Ishikawa (cell line): Measurements from ENCODE around the gene PROCA1.

Source experiments
- CEBPB ChIP-seq: IDR thresholded peaks from 2 replicates; pipeline ENCODE4 v1.6.1; 2012
- CREB1 ChIP-seq: IDR thresholded peaks from 2 replicates; pipeline ENCODE4 v1.6.1; 2012; ENCODE audit warnings: low read depth
- EGR1 ChIP-seq: IDR thresholded peaks from 2 replicates; pipeline ENCODE4 v1.6.1; 2012
- EP300 ChIP-seq: IDR thresholded peaks from 2 replicates; pipeline ENCODE4 v1.6.1; 2012; ENCODE audit warnings: borderline replicate concordance
- FOXM1 ChIP-seq: IDR thresholded peaks from 2 replicates; pipeline ENCODE4 v1.6.1; 2012; ENCODE audit warnings: low read depth, borderline replicate concordance
- NFIC ChIP-seq: IDR thresholded peaks from 2 replicates; pipeline ENCODE4 v1.6.1; 2012
- RAD21 ChIP-seq: IDR thresholded peaks from 2 replicates; pipeline ENCODE4 v1.6.1; 2012; ENCODE audit warnings: low read depth
- TAF1 ChIP-seq: IDR thresholded peaks from 2 replicates; pipeline ENCODE4 v1.6.1; 2012; ENCODE audit warnings: low read depth, mild to moderate bottlenecking
- TCF12 ChIP-seq: IDR thresholded peaks from 2 replicates; pipeline ENCODE4 v1.6.1; 2012; ENCODE audit warnings: low read depth
- TEAD4 ChIP-seq: IDR thresholded peaks from 2 replicates; pipeline ENCODE4 v1.6.1; 2012
- YY1 ChIP-seq: IDR thresholded peaks from 2 replicates; pipeline ENCODE4 v1.6.1; 2012; ENCODE audit warnings: low read depth
- TF ChIP-seq, protein P1 (sequence below): IDR thresholded peaks from 2 replicates; pipeline ENCODE4 v1.6.1; 2012
- TF ChIP-seq, protein P2 (sequence below): IDR thresholded peaks from 2 replicates; pipeline ENCODE4 v1.6.1; 2012; ENCODE audit warnings: low read depth, mild to moderate bottlenecking
- TF ChIP-seq, protein P3 (sequence below): IDR thresholded peaks from 2 replicates; pipeline ENCODE4 v1.6.1; 2012

- TF ChIP-seq CREB1 (no peak), TCF12 (no peak), FOXM1 (no peak), RAD21 (no peak), CEBPB (no peak), EP300 (no peak), TEAD4 (no peak), TAF1 (no peak), YY1 (no peak), NFIC (no peak), EGR1 (no peak)
- TF ChIP-seq, protein P1, sequence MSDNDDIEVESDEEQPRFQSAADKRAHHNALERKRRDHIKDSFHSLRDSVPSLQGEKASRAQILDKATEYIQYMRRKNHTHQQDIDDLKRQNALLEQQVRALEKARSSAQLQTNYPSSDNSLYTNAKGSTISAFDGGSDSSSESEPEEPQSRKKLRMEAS: no peak
- TF ChIP-seq, protein P2, sequence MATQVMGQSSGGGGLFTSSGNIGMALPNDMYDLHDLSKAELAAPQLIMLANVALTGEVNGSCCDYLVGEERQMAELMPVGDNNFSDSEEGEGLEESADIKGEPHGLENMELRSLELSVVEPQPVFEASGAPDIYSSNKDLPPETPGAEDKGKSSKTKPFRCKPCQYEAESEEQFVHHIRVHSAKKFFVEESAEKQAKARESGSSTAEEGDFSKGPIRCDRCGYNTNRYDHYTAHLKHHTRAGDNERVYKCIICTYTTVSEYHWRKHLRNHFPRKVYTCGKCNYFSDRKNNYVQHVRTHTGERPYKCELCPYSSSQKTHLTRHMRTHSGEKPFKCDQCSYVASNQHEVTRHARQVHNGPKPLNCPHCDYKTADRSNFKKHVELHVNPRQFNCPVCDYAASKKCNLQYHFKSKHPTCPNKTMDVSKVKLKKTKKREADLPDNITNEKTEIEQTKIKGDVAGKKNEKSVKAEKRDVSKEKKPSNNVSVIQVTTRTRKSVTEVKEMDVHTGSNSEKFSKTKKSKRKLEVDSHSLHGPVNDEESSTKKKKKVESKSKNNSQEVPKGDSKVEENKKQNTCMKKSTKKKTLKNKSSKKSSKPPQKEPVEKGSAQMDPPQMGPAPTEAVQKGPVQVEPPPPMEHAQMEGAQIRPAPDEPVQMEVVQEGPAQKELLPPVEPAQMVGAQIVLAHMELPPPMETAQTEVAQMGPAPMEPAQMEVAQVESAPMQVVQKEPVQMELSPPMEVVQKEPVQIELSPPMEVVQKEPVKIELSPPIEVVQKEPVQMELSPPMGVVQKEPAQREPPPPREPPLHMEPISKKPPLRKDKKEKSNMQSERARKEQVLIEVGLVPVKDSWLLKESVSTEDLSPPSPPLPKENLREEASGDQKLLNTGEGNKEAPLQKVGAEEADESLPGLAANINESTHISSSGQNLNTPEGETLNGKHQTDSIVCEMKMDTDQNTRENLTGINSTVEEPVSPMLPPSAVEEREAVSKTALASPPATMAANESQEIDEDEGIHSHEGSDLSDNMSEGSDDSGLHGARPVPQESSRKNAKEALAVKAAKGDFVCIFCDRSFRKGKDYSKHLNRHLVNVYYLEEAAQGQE: no peak
- TF ChIP-seq, protein P3, sequence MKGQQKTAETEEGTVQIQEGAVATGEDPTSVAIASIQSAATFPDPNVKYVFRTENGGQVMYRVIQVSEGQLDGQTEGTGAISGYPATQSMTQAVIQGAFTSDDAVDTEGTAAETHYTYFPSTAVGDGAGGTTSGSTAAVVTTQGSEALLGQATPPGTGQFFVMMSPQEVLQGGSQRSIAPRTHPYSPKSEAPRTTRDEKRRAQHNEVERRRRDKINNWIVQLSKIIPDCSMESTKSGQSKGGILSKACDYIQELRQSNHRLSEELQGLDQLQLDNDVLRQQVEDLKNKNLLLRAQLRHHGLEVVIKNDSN: no peak
Observed at GRCh38 chr17:28737316-28737715, 25.6 kb upstream of the PROCA1 start.
